Adrenal gland (tissue), 12 donors: ENCODE results near the gene ACTL9. TPM values are rescaled to one million over a fixed set of nuclear protein-coding genes. Genes with fewer than 3 reads are reported as not detected.

Experiments
- DNase-seq, 7 donors: peaks; one replicate each; pipeline ENCODE4 v3.0.0-alpha.2; 2019 to 2020
- H3K27ac ChIP-seq, 5 donors: fragments of 200-600 bp; sonication (generic) in 4 of 5; 1 replicate in 3 of 5; 2 replicates in 2 of 5; pipeline versions ENCODE4 v1.5.1 to v1.8.0; 2016 to 2020; ENCODE audit warnings: mild to moderate bottlenecking in 1 of 5
- H3K27me3 ChIP-seq: fragments of 200-600 bp; 2 replicates; pipeline ENCODE4 v1.8.0; 2021
- H3K36me3 ChIP-seq, 2 donors: fragments of 200-600 bp; replicated peaks in 1 of 2; 1 replicate in 1 of 2; 2 replicates in 1 of 2; pipeline versions ENCODE4 v1.5.1 to v1.8.0; 2018 to 2022
- H3K4me1 ChIP-seq, 2 donors: fragments of 200-600 bp; replicated peaks in 1 of 2; 1 replicate in 1 of 2; 2 replicates in 1 of 2; pipeline versions ENCODE4 v1.5.1 to v1.8.0; 2018 to 2021
- H3K4me3 ChIP-seq, 4 donors: fragments of 200-600 bp; sonication (generic) in 3 of 4; one replicate each; pipeline ENCODE4 v1.5.1; 2016 to 2018
- H3K9me3 ChIP-seq, 3 donors: fragments of 200-600 bp; sonication (generic) in 1 of 3; replicated peaks in 1 of 3; 1 replicate in 2 of 3; 2 replicates in 1 of 3; pipeline versions ENCODE4 v1.5.1 to v1.8.0; 2016 to 2021
- CTCF ChIP-seq, 6 experiments: fragments of 450-650 bp in 4 of 6; fragments of 200-600 bp in 2 of 6; sonication (generic) in 1 of 6; IDR thresholded peaks; 1 replicate in 5 of 6; 2 replicates in 1 of 6; pipeline versions ENCODE4 v1.5.1 to v1.8.0; 2016 to 2021; ENCODE audit warnings: antibody characterized with exemption in 6 of 6, mild to moderate bottlenecking in 2 of 6, moderate library complexity in 1 of 6
- POLR2A ChIP-seq, 2 donors: fragments of 450-650 bp; IDR thresholded peaks; one replicate each; pipeline ENCODE4 v1.6.1; 2017; ENCODE audit warnings: antibody characterized with exemption in 2 of 2, mild to moderate bottlenecking in 2 of 2, moderate library complexity in 1 of 2
- WGBS, 4 donors: extraction: QIAGEN DNeasy Blood & Tissue Kit in 2 of 4; methylation state at CpG; one replicate each; pipeline versions ENCODE4 v1.1.5 to v1.1.7; 2013 to 2017; 5-methylcytosine and 5-hydroxymethylcytosine counted together
- intact Hi-C, 2 donors: fragments of 100-400 bp; cut with DNase I; formaldehyde crosslinking; loops; one replicate each; pipeline versions ENCODE4 v1.14.1 to v1.15.0; 2022 to 2023
- polyA plus RNA-seq, 3 donors: library from polyadenylated mRNA; stranded (reverse); fragments of 200-250 nt in 2 of 3; fragments of 350-450 nt in 1 of 3; fragmentation: Illumina TruSeq in 1 of 3; extraction: RNeasy Lipid Tissue Mini Kit (QIAGEN cat#74804) in 1 of 3; gene quantifications; one replicate each; pipeline ENCODE4 v1.2.3, GENCODE V29; 2013 to 2014
- total RNA-seq, 9 donors: library from RNA; depleted of rRNA in 4 of 9; stranded (reverse); fragments of >200 nt in 4 of 9; fragments of 120-200 nt in 1 of 9; fragmentation: NEBNext Ultra II Directional in 1 of 9; extraction: Animal tissue kit (Norgen Biotek cat#: 25700) in 1 of 9; gene quantifications; one replicate each; pipeline versions ENCODE4 v1.1.0 to v1.2.4, GENCODE V29; 2013 to 2023
- donor health status: healthy with polysubstance abuse.
- donor health status: Bipolar disorder and iron deficiency.
- donor health status: DM: yes; HTN: yes; CAD: no.
- donor health status: DM: no; HTN: no; CAD: no.
- donor health status: DM: no; HTN: no; CAD: no.
- donor health status: DM: yes; HTN: yes; CAD: no.

The ACTL9 gene
- total and polyA plus RNA-seq, 12 donors, result not detected

DNA sequence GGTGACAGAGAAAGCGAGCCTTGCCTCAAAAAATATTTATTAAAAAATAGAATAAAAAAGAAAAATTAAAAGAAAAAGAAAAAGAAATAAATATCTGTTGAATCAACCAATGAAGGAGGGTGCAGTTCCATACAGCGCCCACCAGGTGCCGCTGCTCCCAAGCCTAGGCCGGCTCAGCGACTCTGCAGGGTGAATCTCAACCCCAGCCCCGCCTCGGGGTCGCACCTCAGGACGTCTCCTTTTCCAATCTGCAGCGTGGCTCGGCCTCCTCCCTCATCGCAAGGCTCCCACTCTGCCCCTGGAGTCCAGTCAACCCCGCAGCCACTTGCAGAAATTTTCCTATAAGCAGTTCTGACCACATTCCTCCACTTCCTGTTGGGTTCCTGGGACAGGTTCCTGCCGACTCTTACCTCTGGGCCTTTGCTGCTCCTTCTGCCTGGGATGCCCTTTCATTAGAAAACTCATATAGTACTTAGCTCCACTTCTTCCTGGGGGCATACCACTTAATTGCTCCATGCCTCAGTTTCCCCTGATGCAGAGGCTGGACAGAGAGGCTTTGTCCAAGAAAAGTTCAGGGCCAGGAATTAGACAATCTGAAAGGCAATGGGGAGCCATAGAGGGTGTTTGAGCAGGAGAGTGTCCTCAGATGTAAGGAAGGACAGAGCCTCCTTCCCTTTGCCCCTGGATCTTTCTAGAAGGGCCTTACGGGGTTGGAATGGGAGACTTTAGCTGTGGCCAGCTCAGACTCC, 43.8 kb downstream of the ACTL9 start:
- DNase-seq, result peak in 6 of 7 donors; percentile 32 to 58 (median 44)
- no peak overlapping the region for H3K27ac ChIP-seq
- no peaks in the 10 kb centered on the region for H3K9me3 ChIP-seq
- intact Hi-C loops, result loop anchor here in 1 of 2 donors (5.0 to 10.0 kb wide), 2 partner anchors 43 to 420 kb away; partner anchors contain the start of gene ACTL9
- no peak for TF ChIP-seq POLR2A (IDR thresholded peaks at IDR 0.05)
- TF ChIP-seq CTCF (IDR thresholded peaks at IDR 0.05), result peak; percentile 79 to 99 (median 96)
- H3K27me3 ChIP-seq, result peaks cover 5% of the 10 kb centered on the region
- no peak overlapping the region for H3K4me3 ChIP-seq
- WGBS, 4 donors, result 4 to 5% (median 5%) methylated on average over 15 of the region's 15 CpGs
- no peaks in the 10 kb centered on the region for H3K36me3 ChIP-seq
- H3K4me1 ChIP-seq, result no peaks in the 10 kb centered on the region

DNA sequence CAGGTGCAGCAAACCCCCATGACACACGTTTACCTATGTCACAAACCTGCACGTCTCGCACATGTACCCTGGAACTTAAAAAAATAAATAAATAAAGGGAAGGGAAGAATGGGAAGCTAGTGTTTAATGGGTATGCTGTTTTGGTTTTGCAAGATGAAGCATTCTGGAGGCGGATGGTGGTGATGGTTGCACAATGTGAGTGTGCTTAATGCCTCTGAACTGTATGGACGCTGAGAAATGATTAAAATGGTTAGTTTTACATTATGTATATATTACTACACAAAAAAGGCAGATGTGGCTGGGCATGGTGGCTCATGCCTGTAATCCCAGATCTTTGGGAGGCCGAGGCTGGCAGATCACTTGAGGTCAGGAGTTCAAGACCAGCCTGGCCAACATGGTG, 50.4 kb downstream of the ACTL9 start:
- H3K27ac ChIP-seq, result no peak overlapping the region
- WGBS, 4 donors, result 56 to 67% (median 64%) methylated on average over 6 of the region's 6 CpGs
- intact Hi-C loops, result no loop called here

More for the DNA sequence above, 50.4 kb downstream of the ACTL9 start:
- Histone ChIP-seq H3K27me3 (no peaks in the 10 kb centered on the region), H3K9me3 (no peaks in the 10 kb centered on the region), H3K4me1 (no peaks in the 10 kb centered on the region), H3K36me3 (no peaks in the 10 kb centered on the region), H3K4me3 (no peak overlapping the region)
- DNase-seq, result peak in 1 of 7 donors; percentile 25
- TF ChIP-seq CTCF (IDR thresholded peaks at IDR 0.05) (no peak), POLR2A (IDR thresholded peaks at IDR 0.05) (no peak)

Other genes starting within 250 kb of the ACTL9 start
- gene PRAM1, start 196.2 kb downstream of the ACTL9 start, total RNA-seq, result 1 to 10 TPM in 6 of 9 donors, under 1 TPM in 3; 0.24 to 3.1 (median 1.9) TPM
- gene PRAM1, start 196.2 kb downstream of the ACTL9 start, polyA plus RNA-seq, result 10 to 100 TPM in 1 of 3 donors, 1 to 10 TPM in 1, under 1 TPM in 1; 0.20 to 21.4 (median 4.4) TPM
- gene ZNF414, start 184.6 kb downstream of the ACTL9 start, total RNA-seq, result 10 to 100 TPM in 8 of 9 donors, 1 to 10 TPM in 1; 2.9 to 64.6 (median 25.0) TPM
- 100 to 1,000 TPM in 1 of 3 donors, 10 to 100 TPM in 1, 1 to 10 TPM in 1; 5.2 to 103 (median 49.6) TPM for gene ZNF414, start 184.6 kb downstream of the ACTL9 start, polyA plus RNA-seq
- gene MYO1F, start 121.4 kb downstream of the ACTL9 start, total RNA-seq, result 10 to 100 TPM in 8 of 9 donors, 1 to 10 TPM in 1; 1.7 to 27.1 (median 20.1) TPM
- 10 to 100 TPM in 2 of 3 donors, 1 to 10 TPM in 1; 4.9 to 62.5 (median 11.7) TPM for gene MYO1F, start 121.4 kb downstream of the ACTL9 start, polyA plus RNA-seq
- 100 to 1,000 TPM in 1 of 9 donors, 10 to 100 TPM in 7, 1 to 10 TPM in 1; 7.6 to 100 (median 25.3) TPM for gene ADAMTS10, start 88.1 kb downstream of the ACTL9 start, total RNA-seq
- 100 to 1,000 TPM in 1 of 3 donors, 10 to 100 TPM in 1, 1 to 10 TPM in 1; 2.0 to 190 (median 57.4) TPM for gene ADAMTS10, start 88.1 kb downstream of the ACTL9 start, polyA plus RNA-seq
- not detected for gene NFILZ, start 68.2 kb downstream of the ACTL9 start, total RNA-seq
- gene NFILZ, start 68.2 kb downstream of the ACTL9 start, polyA plus RNA-seq, result not detected
- not detected for gene OR2Z1, start 22.8 kb upstream of the ACTL9 start, total RNA-seq
- not detected for gene OR2Z1, start 22.8 kb upstream of the ACTL9 start, polyA plus RNA-seq
- gene ZNF558, start 133.5 kb upstream of the ACTL9 start, total RNA-seq, result 10 to 100 TPM; 22.3 to 39.9 (median 27.4) TPM
- gene ZNF558, start 133.5 kb upstream of the ACTL9 start, polyA plus RNA-seq, result 10 to 100 TPM; 15.3 to 24.6 (median 20.6) TPM
- not detected for gene MBD3L1, start 133.6 kb upstream of the ACTL9 start, total RNA-seq
- gene MBD3L1, start 133.6 kb upstream of the ACTL9 start, polyA plus RNA-seq, result not detected